ENCODE results near the gene GRID1. TPM values are rescaled to one million over a fixed set of nuclear protein-coding genes. Genes with fewer than 3 reads are reported as not detected.

The GRID1 gene
- total RNA-seq, 1 experiment from 2014 or later = not detected

DNA sequence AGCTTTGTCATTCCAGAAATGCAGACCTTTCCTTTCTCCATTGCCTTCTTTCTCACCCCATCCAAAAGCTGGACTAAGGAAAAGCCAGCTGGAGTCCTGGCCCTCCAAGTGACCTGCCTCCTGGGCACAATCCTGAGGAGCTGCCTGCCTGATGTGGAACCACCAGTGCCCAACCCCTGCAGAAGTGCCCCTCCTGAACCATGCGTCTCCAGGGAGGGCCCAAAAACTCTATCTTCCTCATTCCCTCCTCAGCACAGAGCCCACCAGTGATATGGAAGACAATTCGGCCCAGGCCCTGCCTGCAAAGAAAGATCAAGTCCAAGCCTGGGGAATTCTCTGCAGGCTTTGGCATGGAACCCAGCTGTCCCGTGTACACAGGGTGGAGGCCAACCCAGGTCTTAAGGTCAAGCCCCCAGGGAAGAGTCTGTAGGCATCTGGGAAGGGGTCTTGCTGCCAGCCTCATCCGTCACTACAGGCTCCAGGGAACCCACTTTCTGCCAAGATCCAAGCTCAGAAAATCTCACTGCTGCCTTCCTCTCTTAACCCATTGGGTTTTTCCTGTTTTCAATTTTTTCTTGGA, 3.5 kb upstream of the GRID1 start:
- DNase-seq (ENCODE audit: low read depth) = no peak

DNA sequence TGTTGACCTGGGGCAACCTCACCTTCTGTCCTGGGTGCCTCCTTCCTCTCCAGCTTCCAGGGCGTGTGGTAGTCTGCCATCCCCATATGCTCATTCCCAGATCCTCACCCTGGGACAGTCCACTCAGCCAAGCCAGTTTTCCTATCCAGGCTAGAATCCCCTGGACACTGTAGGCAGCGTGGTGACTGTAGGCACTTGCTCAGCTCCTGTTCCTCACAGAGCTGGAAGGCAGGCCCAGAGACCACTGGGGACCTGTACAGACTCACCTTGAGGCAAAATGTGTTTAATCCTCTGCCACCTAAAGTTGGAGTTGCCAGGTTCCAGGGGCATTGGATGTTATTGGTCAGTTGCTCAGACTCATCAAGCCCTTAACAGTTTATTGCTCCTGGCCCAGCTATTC, 2.4 kb upstream of the GRID1 start:
- no peak for DNase-seq (ENCODE audit: low read depth)

- DNase-seq (ENCODE audit: low read depth) = no peak
These were observed 1.5 kb upstream of the GRID1 start for GRCh38 chr10:86368046-86368445.

GRCh38 chr10:86367152-86367951, 757 bp upstream of the GRID1 start:
- DNase-seq (ENCODE audit: low read depth) = no peak

GRCh38 chr10:86366902-86367151, 232 bp upstream of the GRID1 start:
- no peak for DNase-seq (ENCODE audit: low read depth)

DNA sequence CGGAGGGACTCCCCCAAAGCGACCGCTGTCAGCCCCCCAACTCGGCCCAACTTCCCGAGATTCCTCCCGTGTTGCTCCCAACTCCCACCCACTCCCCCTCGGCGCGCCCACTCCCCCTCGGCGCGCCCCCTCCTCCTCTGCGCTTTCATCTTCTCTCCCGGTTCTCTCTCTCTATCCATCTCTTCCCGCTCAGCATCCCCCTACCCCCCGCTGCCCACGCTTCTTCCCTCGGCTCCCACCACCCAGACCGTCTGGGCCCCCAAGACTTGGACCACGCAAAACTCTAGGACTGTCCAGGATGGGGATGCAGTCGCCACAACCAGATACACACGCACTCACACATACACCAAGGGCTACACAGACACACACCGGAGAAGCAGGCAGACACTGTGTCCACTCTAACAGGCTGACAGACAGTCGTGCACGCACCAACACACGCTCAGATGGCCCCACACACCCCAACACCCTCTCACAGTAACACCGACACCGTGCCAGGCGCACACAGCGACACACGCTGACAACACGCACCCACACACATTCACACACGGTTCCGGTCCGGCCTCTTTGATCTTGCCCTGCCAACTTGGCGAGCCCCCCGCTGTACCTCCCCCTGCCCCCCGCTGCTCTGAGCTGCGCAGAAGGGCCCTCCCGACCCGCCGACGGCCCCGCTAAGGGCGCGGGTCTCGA, 1.1 kb downstream of the GRID1 start:
- no peak for DNase-seq (ENCODE audit: low read depth)

- no peak for DNase-seq (ENCODE audit: low read depth)
These were observed 1.9 kb downstream of the GRID1 start for GRCh38 chr10:86364491-86365345.

DNA sequence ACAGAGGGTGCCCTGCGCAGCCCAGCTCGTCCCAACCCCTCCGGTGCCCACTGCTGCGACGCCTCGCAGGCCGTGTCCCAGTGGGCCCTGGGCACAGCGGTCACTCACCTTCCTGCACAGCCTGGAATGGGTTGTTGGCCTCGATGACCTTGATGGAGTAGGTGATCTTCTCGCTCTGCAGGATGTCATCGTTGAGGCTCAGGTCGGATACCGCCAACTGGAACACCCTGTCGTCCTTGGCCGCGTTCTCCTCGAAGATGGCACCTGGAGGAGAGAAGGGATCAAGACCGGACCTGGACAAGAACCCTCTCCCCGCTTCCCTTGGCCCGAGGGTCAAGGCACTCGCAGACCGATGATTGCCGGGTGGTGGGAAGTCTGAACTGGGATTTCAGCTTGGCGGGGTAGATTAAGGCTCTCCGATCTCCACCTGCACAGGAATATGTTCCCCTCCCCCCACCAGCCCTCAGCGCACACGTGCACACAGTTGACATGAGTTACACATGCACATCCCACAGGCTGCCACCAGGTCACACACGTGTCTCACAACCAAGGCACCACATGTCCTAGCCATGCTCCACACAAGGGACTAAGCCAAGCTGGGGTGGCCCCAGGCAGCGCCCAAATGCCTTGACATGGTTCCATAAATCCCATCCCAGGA, 2.6 kb downstream of the GRID1 start:
- no peak for DNase-seq (ENCODE audit: low read depth)

- no peak for DNase-seq (ENCODE audit: low read depth)
These were observed 3.3 kb downstream of the GRID1 start for GRCh38 chr10:86363184-86363832.

GRCh38 chr10:86362586-86363183, 3.9 kb downstream of the GRID1 start:
- no peak for DNase-seq (ENCODE audit: low read depth)

DNA sequence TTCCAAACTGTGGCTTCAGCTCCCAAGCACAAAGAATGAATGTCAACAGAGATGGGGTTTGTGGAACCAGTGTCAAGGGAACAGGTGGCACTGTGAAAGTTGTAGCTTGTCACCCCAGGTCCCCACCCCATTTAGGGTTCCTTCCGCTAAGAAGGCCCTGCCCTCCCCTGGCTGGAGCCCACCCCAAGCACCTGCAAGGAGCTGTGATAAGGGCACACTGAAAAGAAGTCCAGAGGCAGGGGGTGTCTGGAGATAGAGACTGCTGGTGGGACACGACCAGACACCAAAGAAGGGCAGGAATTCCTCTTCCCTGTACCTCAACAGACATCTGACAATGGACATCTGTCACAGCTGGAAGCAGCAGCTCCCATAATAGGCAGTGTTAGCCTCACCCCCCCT, 4.5 kb downstream of the GRID1 start:
- DNase-seq (ENCODE audit: low read depth) = no peak

DNA sequence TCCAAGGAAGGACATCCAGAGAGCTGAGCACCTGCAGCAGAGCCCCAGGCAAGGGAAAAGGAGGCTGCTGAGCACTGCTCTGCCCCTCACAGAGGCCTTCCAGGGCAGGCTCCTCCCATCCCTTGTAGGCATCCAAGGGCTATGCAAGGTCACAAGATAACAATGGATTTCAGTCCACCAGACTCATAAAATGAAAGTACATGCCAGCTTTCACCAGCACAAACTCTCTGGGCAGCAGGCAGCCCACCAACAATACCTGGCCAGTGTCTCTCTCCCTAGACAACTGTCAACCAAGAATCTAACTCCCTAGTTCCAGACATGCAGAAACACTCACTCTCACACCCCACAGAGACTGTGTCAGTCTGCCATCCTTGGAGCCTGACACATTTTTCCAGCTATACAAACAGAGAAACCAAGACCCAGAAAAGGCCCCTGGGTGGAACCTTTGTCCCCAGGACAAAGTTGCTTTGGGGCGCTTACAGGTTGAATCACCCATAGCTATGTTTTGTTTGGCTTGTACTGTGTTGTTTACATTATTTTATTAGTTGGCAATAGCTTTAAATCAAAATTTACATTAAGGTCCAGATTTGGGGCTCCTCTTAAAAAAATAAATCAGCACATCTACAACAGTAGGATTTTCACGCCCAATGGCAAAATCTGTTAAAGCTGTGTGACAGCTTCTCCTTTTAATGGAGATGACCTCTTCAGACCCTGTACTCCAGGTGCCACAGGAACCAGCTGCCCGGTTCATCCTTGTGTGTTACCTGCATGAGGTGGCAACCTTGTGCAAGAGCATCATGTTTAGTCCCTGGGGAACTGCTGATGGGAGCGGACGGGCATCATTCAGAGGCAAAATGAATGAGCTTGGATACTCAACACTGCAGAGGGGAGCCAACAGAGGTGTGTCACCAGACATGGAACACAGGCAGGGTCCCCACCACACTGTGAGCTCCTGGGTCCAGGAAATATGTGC, 5.2 kb downstream of the GRID1 start:
- DNase-seq (ENCODE audit: low read depth) = no peak

GRCh38 chr10:86360657-86361056, 5.9 kb downstream of the GRID1 start:
- DNase-seq (ENCODE audit: low read depth) = no peak

DNA sequence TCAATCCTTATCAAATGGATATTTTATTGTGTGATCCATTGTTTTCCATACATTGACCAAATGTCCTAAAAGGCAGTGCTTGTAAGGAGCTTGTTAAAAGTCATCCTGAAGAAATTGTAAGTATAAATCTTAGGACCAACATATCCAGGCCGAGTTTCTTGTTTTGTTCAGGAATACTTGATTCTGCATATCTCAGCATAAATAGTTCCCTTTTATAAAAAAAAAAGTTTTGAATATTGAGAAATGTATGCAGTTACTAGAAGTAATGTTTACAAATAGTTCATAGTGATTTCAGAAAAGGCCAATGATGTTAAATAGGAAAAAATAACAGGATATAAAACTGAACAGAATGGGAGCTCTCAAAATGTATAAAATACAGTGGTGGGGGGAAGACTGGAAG, 6.6 kb downstream of the GRID1 start:
- no peak for DNase-seq (ENCODE audit: low read depth)

- no peak for DNase-seq (ENCODE audit: low read depth)
These were observed 7.5 kb downstream of the GRID1 start for GRCh38 chr10:86359111-86359510.

DNA sequence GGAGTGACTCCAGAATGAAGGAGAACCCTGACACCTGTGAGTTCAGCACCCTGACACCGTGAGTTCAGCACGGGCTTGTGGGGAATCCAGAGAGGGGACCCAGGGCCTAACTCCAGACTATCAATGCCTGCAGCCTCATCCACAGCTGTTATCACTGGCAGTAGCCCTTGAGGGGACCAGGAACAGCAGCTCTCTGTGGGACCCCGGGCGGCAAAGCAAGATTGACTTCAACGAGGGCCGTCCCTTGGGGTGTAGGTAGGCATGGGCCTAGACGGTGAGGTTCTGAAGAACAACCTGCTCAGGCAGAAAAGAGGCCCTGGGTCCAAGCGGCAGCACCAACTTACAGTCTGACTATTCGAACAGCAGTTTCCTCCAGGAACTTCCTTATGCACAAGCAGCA, 8.9 kb downstream of the GRID1 start:
- no peak for DNase-seq (ENCODE audit: low read depth)

DNA sequence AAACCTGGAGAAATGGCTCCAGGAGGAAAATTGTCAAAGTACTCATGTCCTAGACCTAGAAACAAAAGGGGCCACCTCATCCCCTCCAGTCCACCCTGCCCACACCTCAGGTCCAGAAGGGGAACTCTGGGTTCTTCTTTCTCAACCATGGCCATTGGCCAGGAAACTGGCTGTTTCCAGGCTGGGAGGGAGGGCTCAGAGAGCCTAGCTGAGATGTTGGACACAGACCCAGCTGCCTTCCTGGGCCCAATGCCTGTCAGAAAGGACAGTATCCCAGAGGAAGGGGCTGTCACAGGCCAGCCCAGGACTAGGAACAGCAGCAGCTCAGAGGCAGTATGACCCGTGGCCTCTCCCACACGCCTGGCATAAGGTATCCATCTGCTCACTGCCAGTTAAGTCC, 9.6 kb downstream of the GRID1 start:
- no peak for DNase-seq (ENCODE audit: low read depth)

- no peak for DNase-seq (ENCODE audit: low read depth)
These were observed 10.3 kb downstream of the GRID1 start for GRCh38 chr10:86356296-86356695.

DNA sequence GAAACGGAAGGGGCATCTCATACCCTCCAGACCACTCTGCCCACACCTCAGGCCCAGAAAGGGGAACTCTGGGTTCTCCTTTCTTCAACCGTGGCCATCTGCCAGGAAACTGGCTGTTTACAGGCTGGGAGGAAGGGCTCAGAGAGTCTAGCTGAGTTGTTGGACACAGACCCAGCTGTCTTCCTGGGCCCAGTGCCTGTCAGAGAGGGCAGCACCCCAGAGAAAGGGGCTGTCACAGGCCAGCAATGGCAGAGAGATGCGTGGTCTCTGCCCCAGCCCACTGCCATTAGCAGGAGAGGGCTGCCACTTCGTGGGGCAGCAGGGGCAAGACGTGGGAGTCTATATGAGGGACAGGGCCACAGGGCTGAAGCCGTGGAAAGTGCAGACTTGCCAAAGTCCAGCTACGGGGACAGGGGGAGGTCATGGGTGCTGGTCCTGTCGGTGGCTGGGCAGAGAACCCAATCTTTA, 11.0 kb downstream of the GRID1 start:
- no peak for DNase-seq (ENCODE audit: low read depth)

All from M059J (cell line).